ENCODE data around the gene HYOU1.
"Not testable (repeated sequence)": the region's sequence is repeated elsewhere in the genome, so short reads cannot be mapped to it uniquely, and the experiment has no call there.

Gene HYOU1

DNA sequence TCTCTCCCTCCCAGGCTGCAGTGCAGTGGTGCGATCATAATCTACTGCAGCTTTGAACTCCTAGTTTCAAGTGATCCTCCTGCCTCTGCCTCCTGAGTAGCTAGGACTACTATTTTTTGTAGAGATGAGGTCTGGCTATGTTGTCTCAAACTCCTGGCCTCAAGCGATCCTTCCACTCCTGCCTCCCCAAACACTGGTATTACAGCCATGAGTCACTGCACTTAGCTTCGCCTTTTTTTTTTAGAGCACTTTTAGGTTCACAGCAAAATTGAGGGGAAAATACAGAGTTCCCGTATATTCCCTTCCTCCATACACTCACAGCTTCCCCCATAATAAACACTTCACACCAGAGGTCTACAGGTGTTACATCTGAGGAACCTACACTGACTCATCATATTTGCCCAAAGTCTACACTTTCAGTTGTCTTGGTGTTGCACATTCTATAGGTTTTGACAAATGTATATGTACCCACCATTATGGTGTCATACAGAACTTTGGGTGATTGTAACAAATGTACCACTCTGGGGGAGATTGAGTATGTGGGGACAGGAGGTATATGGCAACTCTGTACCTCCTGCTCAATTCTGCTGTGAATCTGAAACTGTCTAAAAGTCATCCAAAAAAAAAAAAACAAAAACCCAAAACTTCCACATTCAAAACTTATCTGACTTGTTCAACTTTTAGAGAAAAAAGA is 15.0 kb downstream of the HYOU1 start:
- DNase-seq (ENCODE audit: low read depth): no peak

DNA sequence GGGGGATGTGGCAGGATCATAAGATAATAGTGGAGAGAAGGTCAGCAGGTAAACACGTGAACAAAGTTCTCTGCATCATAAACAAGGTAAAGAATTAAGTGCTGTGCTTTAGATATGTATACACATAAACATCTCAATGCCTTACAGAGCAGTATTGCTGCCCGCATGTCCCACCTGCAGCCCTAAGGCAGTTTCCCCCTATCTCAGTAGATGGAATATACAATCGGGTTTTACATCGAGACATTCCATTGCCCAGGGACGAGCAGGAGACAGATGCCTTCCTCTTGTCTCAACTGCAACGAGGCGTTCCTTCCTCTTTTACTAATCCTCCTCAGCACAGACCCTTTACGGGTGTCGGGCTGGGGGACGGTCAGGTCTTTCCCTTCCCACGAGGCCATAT is 17.5 kb downstream of the HYOU1 start:
- DNase-seq (ENCODE audit: low read depth): not testable (repeated sequence)

DNA sequence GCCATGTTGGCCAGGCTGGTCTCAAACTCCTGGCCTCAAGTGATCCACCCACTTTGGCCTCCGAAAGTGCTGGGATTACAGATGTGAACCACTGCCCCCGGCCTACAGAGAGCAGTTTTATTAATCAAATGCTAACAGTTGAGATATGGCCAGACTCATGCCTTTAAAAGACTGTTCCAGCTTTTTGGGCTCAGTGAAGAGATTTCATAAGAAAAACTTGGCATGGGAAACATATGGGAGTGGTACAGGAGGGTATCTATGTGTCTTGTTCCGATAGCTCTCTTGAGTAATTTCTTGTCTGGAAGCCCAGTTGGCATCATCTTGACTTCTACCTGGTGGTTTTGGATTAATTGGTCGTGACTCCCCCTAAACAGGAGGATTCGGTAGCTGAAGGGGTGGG is 18.1 kb downstream of the HYOU1 start:
- DNase-seq (ENCODE audit: low read depth): no peak

DNA sequence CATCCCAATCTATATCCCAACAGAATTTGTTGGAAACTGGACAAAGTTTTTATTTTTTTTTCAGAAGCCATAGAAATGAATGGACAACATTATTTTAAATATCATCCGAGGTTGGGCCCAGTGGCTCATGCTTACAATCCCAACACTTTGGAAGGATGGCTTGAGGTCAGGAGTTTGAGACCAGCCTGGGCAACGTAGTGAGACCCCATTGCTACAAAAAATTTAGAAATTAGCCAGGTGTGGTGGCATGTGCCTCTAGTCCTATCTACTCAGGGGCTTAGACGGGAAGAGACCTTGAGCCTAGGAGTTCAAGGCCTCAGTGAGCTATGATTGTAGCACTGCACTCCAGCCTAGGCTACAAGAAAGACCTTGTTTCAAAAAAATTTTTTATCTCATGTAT is 22.2 kb downstream of the HYOU1 start:
- DNase-seq (ENCODE audit: low read depth): no peak

DNA sequence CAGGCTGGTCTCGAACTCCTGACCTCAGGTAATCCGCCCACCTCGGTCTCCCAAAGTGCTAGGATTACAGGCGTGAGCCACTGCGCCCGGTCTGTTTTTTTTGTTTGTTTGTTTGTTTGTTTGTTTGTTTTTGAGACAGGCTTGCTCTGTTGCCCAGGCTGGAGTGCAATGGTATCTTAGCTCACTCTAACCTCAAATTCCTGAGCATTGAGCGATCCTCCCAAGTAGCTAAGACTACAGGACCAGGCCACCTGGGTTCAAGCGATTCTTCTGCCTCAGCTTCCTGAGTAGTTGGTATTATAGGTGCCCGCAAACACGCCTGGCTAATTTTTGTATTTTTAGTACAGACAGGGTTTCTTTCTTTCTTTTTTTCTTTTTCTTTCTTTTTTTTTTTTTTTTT is 23.6 kb downstream of the HYOU1 start:
- DNase-seq (ENCODE audit: low read depth): not testable (repeated sequence)

DNA sequence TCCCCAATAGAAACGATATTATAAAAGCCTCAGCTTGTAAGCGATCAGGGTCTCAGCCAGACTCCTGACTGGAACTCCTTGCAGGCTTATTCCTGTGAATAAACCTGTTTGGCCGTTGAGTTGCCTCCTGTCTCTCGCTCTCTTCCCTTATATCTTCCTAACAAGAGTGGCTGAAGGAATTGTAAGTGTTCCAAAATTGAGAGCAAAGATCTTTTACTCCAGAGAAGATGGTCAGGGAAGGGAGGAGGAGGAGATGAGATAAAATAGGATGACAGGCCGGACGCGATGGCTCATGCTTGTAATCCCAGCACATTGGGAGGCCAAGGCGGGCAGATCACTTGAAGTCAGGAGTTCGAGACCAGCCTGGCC is 25.1 kb downstream of the HYOU1 start:
- DNase-seq (ENCODE audit: low read depth): no peak

DNA sequence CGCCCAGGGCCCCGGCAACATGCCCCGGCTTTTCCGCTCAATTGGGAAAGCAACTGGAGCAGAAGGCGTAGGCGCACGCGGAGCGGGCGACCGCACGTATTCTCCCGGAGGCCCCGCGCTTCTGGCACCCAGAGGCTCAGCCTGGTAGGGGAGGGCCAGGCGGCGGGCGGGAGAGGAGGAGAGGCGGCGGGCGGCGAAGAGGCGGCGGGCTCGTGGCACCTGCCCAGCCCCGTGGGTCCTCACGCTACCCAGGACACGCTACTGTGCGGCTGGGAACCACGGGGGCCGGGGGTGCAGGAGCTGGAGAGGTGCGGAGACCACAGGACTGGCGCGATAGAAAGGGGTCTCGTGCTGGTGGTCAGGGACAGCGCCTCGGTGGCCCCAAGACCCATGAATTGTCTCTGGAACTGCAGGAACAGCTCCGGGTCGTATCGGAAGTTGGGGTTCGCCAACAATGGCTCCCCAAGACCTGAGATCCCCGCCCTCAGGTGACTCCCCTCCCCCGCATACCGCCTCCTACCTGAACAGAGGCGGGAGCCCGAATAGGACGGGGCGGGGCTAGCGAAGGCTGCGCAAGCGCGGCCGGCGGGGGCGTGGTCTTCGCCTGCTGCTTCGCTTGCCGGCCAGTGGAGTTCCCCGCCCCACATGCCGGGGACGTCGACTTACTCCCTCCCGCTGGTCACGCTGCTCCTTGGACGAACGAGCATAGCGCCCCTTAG is 26.5 kb downstream of the HYOU1 start, which contains the start of gene SLC37A4:
Gene SLC37A4 (minus strand): TSS at position 549 of the 719 bp plus-strand sequence.
- peak; percentile 98 for DNase-seq (ENCODE audit: low read depth)

DNA sequence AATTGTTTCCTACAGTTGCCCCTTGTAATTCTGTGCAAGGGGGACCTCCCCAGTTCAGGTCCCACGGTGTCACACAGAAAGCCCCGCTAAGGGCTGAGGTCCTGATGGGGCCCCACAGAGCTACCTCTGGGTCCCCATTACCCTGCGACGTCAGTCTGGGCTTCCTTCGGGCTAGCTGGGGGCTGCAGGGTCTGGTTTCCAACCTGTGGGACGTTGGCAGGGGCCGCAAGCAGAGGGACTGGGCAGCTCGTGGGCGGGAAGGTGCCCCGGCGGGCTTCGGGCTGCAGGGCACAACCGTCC is 27.0 kb downstream of the HYOU1 start:
- no peak for DNase-seq (ENCODE audit: low read depth)

DNA sequence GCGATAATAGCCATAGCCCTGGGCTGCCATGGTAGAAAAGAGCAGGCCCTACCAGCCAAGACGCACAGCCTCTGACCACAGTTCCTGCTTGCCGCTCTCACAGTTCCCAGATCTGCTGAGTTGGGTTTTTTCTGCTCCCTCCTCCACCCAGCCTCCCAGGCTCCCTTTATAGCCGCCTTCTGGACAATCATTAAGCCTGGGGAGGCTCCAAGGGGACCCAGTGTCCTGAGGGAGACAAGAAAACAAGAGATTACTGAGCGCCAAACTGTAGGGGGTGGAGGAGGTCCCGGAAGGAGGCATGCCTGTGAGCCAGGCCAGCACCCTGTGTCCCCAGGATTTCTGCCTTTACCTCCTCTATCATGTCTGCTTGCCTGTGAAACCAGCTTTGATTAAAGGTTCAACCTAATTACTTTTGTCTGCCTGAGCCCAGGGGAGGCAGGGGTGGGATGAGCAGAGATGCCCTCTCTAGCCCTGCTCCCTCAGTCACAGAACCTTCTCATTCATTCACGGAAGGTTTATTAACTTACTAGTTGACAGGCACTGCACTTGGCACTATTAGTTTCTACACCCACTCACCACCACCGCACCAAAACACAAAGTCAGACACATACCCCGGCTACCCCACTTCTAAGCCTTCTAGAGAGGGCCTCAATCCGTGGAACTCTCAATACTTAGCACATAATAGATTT is 27.5 kb downstream of the HYOU1 start:
- no peak for DNase-seq (ENCODE audit: low read depth)

DNA sequence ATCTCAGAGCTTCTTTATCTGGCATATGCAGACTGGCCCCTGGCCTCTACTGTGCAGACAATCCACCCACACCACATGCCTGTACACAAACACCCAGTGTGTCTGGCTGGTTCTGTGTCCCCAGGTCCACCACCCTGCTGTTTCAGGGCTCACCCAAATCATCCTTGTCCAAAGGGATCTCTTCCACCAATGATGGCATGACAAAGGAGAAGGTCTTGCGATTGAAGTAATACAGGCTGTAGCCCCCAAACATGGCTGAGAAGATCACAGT is 28.0 kb downstream of the HYOU1 start:
- DNase-seq (ENCODE audit: low read depth): no peak

DNA sequence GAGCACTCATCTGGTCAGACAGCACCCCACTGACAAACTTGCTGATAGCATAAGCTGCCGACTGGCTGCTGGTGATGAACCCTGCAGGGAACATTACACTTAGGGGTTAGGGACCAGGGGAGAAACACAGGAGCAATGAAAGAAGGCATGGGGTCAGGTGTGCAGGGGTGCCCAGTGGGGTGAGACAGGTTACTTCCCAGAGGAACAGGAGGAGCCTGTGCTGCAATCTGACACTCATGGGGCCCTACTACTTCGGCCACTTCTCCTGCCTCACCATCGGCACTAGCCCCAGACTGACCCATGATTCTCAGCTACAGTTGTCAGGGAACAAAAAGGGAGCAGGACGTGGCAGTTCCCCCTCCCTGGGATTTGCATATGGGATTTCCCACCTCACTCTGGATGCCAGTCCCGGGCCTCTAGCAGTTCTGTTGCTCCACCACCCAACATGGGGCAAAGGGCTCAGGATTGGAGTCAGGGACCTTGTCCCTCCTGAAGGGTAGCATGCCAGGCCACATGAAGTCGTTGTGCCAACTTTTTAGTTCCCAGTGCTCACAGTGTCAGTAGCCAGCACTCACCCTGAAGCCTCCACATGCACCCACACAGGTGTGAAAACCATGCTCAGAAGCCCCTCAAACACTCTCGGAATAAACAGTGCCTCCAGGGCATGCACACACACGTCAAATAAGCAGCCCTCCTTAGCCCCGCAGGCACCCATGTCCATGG is 28.5 kb downstream of the HYOU1 start:
- no peak for DNase-seq (ENCODE audit: low read depth)

DNA sequence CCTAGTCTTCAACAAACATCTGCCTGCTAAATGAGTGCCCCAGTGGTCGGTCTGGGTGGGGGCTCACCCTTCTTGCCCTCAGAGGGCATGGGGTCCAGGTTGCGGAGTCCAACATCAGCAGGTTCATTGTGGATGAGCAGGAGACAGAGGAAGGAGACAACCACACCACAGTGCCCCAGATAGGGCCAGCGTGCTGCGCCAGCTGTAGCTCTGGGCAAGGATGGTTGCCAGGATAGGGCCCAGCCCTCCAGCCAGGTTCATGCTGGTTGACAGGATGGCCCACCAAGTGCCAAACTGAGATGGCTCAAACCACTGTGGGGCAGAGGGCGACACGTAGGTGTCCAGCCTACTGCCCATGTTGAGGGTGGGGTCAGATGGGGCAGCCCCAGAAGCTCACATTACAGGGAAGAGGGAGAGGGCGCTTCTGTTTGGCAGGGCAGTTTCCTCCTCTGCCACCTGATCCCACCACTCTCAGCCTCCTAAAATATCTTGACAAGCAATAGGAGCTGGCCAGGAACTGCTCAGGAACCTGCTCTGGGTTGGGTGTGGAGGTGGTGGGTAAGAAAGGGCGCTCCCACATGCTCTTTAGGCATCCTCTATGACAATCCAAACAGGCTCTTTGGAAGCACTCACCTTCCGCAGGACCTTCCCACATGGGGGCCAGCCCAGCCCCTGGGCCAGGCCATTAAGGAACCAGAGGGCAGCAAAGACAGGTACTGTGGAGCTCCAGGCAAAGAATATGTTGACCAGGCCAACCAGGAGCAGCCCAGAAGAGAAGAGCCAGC is 29.3 kb downstream of the HYOU1 start:
- DNase-seq (ENCODE audit: low read depth): no peak

DNA sequence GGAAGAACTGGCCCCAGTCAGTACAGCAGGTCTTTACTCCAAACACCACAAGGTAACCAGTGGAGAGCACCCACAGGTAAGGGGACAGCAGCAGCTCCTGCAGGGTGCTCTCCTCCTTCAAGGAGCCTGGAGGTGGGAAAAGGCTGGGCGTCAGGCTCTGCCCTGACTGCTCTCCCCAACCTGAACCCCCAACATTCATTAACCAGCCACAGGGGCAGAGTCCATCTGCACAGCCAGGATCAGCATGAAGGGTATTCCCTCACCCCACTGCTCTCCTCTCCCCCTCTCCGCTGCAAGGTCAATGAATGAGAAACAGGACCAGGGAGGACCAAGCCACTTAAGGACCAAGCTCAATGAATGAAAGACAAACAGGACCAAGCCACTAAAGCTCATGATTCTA is 30.0 kb downstream of the HYOU1 start:
- DNase-seq (ENCODE audit: low read depth): no peak

DNA sequence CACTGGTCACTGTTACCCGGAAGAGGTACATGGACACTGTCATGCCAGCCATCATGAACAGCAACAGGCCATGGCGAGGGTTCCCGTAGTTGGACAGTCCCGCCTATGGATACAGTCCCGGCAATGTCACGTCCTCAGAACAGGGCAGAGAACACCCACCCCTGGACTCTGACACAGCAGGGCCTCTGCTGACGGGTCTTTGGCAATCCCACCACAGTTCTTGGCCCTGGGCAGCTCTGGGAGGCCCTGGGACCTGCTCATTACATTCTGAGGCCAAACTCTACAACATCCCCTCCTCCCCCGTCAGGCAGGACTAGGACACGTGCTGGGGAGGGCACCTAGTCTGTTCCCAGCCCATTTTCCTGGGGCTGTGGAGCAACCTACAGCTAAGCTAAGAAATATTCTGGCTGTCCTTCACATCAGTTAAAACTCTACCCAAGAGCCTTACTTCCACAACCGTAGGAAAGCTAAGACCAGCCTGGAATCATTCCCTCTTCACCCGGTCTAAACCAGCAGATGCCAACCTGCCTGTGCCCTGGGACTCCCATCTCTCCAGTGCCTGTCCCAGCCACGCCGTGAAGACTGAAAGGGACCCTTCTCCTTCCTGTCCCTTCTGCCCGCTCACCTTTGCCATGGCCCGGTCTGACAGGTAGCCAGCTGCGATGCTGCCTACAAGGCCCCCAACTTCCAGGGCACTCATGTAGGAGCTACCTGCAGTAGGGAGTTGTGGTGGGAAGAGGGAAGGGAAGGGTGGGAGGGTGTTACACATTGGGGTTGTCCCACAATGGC is 30.8 kb downstream of the HYOU1 start:
- DNase-seq (ENCODE audit: low read depth): no peak

DNA sequence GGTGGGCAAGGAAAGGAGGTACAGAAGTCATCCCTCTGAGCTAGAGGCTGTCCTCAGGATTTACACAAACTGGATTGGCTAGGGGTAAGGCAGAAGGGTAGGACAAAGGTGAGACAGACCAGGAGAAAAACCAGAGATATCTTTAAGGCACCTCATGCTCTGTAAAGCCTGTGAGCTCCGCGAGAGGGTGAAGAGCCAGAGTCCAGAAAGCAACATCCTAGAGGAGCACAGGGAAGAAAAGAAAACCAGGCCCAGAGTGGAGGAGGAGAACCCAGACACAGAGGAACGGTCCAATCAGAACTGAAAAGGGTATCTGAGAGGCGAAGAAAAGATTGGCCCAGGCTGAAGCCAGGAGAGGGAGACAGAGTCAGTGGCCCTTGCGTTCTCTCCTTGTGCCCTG is 31.5 kb downstream of the HYOU1 start:
- no peak for DNase-seq (ENCODE audit: low read depth)

DNA sequence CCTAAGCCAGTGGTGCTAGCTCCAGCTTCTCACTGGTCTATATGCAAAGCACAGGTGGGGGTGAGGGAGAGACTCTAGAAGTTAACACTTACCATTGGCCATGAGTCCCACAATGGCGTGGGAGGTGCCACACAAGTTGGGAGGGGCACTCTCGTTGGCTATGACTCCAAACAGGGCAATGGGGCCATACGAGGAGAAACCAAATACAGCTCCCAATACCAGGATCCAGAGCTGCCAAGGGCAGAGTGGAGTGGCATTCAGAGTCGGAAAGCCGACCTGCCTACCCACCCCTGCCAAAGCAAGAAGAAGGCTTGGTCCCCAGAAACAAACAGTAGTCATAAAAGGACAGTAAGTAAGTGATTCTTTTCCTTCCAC is 31.9 kb downstream of the HYOU1 start:
- DNase-seq (ENCODE audit: low read depth): no peak

DNA sequence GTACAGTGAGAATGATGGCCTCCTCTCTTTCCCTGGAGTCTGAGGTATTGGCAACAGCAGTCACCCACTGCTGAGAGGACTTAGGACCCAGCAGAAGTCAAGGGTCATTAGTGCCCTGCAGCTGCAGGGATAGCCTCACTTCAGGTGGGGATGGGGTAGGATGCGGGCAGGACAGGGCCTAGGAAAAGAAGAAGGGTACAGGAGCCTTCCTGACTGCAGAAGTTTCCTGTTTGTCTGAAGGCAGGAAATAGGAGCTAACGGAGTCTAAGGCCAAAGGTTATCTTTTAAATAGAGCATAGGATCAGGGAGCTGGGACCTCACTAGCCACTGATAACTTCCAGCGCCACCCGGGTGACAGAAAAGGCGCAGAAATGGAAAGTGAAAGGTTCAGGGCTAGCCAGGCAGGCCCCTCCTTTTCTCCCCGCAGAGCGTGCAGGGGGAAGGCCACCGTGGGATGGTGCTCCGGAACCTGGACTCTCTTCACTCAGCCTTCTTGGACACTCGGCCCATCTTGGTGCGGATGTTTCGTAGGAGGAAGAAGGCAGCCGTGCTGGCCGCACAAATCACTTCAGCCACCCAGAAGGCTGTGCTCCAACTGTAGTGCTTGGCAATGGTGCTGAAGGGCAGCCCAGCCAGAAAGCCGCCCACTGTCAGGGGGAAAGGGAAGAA is 32.4 kb downstream of the HYOU1 start:
- DNase-seq (ENCODE audit: low read depth): no peak

DNA sequence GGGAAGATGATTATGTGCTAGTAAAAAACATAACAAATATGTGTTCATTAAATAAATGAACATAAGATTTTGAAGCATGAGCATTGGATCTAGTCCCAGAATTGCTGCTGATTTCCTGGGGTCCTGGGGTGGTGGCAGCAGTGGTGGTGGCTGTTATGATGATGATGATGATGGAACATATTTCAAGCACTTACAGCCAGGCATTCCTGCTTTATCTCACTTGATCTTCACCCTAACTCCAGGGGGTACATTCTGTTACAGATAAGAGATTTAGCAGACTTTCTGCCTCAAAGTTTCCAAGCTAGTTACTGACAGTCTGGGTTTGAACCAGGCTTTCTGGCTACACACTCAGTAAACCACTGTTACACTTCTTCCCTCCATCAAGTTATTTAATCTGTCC is 33.3 kb downstream of the HYOU1 start:
- DNase-seq (ENCODE audit: low read depth): no peak

DNA sequence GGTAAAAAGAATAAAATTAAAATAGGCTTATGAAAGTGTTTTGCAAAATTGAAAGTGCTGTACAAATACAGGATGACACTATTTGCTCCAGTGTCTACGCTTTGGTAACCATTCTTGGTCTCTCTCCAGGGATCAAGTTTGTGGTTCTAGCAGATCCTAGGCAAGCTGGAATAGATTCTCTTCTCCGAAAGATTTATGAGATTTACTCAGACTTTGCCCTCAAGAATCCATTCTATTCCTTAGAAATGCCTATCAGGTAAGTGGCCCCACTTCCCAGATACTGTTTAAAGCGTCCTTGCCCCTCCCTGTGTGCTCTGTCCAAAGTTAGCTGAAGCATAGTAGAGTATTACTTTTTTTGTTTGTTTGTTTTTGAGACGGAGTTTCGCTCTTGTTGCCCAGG is 35.4 kb downstream of the HYOU1 start:
- DNase-seq (ENCODE audit: low read depth): no peak

DNA sequence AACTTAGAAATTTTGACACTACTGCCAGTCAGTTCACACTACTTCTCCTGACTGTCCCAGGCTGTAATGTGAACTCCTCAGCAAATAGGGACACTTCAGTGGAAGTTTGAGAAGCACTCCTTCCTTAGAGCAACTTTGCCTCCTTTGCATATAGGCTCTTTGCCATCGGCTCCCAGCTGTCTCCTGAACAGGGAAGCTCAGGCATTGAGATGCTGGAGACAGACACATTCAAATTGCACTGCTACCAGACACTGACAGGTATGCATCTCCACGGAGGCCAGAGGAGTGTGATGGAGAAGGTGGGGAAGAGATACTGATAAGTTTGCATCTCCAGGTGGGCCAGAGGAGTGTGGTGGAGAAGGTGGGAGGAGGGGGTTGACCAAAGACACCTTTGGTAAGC is 37.0 kb downstream of the HYOU1 start:
- no peak for DNase-seq (ENCODE audit: low read depth)

Data from T-helper 22 cell (primary cell).